HFF-Myc (cell line): Measurements from ENCODE around the gene SCGB3A1.

Experiments
- DNase-seq: peaks from one replicate; pipeline ENCODE4 v3.0.0-alpha.2; 2011; ENCODE audit warnings: low read depth; ENCODE audit errors: extremely low read depth
- H3K4me3 ChIP-seq: replicated peaks from 2 replicates; pipeline ENCODE4 v1.5.1; 2011; ENCODE audit warnings: low read depth, mild to moderate bottlenecking, control low read depth, low read length
- CTCF ChIP-seq: IDR thresholded peaks from 2 replicates; pipeline ENCODE4 v1.5.1; 2012; ENCODE audit warnings: mild to moderate bottlenecking, low read depth, low read length, control low read depth; ENCODE audit errors: missing control alignments

SCGB3A1 gene

GRCh38 chr5:180589771-180590542 lies 1.3 kb downstream of the SCGB3A1 start:
- H3K4me3 ChIP-seq, result no peak overlapping the region
- no peak for TF ChIP-seq CTCF
- no peak for DNase-seq

- H3K4me3 ChIP-seq, result no peak overlapping the region
- TF ChIP-seq CTCF, result no peak
- no peak for DNase-seq
Observed at GRCh38 chr5:180586870-180587269, 4.4 kb downstream of the SCGB3A1 start.

- TF ChIP-seq CTCF, result no peak
- H3K4me3 ChIP-seq, result no peak overlapping the region
- DNase-seq, result no peak
Observed at GRCh38 chr5:180586204-180586603, 5.1 kb downstream of the SCGB3A1 start.

- TF ChIP-seq CTCF, result no peak
- DNase-seq, result no peak
- H3K4me3 ChIP-seq, result no peak overlapping the region
Observed at GRCh38 chr5:180583738-180584137, 7.6 kb downstream of the SCGB3A1 start.

- DNase-seq, result no peak
- H3K4me3 ChIP-seq, result no peak overlapping the region
- no peak for TF ChIP-seq CTCF
Observed at GRCh38 chr5:180580681-180581080, 10.6 kb downstream of the SCGB3A1 start.

GRCh38 chr5:180575571-180575970 lies 15.7 kb downstream of the SCGB3A1 start:
- no peak for DNase-seq
- no peak overlapping the region for H3K4me3 ChIP-seq
- no peak for TF ChIP-seq CTCF

GRCh38 chr5:180568914-180569313 lies 22.4 kb downstream of the SCGB3A1 start:
- DNase-seq, result no peak
- no peak for TF ChIP-seq CTCF
- H3K4me3 ChIP-seq, result no peak overlapping the region
